IPS-NIHi11 (cell line): Measurements from ENCODE around the gene FAM117A.
A peak's percentile ranks its signal among the peaks of the same experiment; 100 is the strongest.

Experiments
- DNase-seq: peaks from one replicate; pipeline ENCODE4 v3.0.0; 2012; ENCODE audit warnings: mixed read lengths, low spot score

The FAM117A gene

DNA sequence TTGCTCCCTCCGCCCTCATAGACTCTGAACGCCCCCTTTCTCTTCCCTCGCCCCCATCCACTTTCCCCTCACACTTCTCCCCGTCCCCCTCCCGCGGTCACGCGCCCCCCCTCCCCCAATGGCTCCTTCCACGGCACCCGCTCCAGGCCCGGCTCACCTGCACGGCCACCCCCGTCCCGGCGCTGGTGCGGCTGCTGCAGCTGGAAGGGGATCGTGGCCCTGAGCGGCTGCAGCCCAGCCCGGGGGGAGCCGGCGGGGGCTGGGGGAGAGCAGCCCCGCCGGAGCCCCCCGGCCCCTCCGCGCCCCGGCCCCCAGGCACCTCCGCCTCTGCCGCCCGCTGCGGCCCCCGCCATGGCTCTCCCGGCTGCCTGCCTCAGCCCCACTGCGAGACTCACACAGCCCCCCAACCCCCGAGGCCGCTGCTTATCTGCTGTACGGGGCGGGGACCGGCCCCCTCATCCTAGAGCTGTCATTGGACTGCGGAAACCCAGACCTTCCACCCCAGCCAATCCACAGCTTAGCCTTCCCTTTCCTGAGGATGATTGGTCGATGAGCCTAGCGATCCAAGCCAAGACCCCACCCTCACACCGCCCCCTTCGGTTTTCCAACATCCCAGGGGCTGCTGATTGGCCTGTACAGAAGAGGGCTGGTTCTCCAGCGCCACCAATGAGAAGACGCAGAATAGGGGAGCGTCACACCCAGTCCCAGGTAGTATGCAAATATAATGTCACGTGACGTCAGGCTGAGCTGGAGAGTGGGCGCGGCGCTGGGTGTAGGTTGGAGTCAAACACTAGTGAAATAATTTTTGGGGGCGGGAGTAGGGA, at the start of gene FAM117A:
TSS of gene FAM117A (minus strand) at position 397 of the 824 bp plus-strand sequence. CDS start at position 353, 44 bp downstream.
- peak; percentile 100 for DNase-seq

DNA sequence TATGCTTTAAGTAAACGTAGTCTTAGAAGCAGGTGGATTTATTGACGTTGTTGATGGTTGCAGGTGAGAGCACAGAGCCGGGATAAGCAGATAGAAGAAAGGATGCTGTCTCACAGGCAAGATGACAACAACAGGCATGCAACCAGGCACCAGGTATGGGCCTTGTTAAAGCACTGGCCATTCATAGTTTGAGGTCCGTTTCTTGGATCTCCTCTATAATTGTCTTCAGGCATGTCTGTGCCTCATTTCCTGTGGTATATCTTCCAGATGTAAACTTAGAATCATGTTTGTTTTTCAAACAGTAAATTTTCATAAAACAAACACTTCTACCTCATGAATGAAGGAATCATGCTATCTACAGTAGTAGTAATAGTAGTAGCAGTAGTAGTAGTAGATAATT, 45.1 kb upstream of the FAM117A start:
- no peak for DNase-seq

- no peak for DNase-seq
These were observed 34.8 kb upstream of the FAM117A start for GRCh38 chr17:49798738-49799137.

DNA sequence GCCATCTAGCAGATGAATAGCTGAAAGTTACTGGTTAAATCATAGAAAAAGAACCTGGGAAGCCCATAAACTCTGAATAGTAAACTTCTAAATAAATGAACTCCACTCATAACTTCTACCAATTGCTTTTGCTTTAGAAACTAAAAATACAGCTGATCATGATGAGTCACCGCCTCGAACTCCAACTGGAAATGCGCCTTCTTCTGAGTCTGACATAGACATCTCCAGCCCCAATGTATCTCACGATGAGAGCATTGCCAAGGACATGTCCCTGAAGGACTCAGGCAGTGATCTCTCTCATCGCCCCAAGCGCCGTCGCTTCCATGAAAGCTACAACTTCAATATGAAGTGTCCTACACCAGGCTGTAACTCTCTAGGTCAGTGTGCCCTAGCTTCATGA, 34.3 kb upstream of the FAM117A start:
- no peak for DNase-seq

GRCh38 chr17:49795372-49795771, 31.4 kb upstream of the FAM117A start:
- no peak for DNase-seq

DNA sequence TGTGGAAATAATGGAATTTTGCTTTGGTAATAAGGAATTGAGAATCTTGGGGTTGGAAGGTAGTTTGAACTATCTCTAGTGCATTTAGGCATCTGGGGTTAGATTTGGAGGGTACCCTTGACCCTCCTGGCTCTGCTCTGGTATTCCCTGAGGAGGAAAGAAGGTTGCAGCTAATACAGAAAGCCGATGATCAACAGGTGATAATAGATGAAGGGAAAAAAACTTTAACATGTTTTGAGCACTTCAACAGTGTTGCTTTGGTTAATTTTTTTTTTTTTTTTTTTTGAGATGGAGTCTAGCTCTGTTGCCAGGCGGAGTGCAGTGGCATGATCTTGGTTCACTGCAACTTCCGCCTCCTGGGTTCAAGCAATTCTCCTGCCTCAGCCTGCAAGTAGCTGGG, 29.4 kb upstream of the FAM117A start:
- no peak for DNase-seq

DNA sequence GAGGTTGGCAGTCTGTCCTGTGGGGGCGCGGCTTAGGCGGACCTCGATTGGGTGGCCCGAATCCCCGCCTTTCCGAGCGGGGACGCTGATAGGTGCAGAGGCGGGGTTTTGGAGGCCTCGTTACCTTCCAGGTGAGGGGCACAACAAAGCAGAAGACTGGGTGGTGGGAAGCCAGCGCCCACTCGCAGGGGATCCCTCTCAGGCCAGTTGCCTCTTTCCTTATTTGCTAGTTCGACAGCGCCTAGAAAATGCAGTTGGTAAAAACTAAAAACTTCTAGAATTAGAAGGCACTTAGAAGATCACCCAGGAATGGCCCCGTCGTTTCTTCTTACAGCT, 25.3 kb upstream of the FAM117A start:
- peak; percentile 97 for DNase-seq

DNA sequence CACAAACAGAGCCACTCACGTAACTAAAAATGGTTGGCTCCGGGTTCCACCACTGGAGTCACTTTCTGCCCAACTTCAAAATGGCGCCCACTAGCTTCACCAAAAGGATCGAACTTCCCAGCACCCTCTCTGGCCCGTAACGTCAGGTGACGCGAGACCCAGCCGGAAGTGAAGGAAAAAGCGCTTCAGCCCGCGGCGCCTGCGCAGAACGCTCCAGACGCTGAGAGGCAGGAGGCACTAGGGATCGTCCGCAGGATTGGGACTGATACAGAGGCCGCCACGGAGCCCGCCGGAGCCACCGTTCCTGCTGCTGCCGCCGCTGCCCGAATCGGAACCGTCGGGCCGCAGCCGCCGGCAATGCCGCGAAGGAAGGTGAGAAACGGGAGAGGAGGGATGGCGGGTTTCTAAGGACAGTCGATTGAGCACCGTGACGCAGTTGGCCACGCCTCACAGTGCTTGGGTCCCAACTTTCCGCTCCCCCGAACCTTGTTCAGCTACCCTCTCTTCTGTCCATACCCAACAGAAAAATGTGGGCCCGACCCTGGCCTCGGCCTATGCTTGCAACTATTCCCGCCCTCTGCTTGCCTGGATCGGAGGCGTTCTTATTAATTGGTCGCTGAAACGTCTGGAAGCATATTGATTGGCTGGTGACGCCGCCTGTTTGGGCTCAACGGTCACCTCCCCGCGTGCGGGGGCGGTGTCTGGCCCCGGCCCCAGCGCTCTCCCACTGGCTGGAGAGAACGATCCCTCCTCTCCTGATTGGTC, 24.7 kb upstream of the FAM117A start, which contains the start of gene KAT7:
TSS of gene KAT7 (plus strand) at position 204 of the 765 bp plus-strand sequence. CDS start at position 358, 154 bp downstream.
- peak; percentile 78 for DNase-seq

GRCh38 chr17:49787884-49788477, 24.1 kb upstream of the FAM117A start:
- DNase-seq: no peak

DNA sequence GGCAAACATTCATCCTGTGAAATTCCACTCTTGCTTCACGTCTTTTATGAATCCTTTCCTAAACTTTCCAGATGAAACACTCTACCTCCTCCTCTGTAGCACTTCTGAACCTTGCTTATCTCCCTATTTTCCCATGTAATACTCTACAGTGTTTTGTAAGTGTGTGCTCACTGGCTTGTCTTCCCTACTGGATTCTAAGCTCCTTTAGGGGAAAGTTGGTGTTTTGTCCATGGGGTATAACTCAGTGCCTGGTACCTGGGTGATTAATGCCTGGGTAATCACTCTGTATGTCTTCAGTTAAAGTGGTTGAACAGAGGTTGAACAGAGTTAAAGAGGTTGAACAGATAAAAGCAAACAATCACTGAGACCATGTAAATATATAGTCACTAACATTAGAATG, 20.7 kb upstream of the FAM117A start:
- no peak for DNase-seq

- no peak for DNase-seq
These were observed 19.9 kb upstream of the FAM117A start for GRCh38 chr17:49783791-49784190.

DNA sequence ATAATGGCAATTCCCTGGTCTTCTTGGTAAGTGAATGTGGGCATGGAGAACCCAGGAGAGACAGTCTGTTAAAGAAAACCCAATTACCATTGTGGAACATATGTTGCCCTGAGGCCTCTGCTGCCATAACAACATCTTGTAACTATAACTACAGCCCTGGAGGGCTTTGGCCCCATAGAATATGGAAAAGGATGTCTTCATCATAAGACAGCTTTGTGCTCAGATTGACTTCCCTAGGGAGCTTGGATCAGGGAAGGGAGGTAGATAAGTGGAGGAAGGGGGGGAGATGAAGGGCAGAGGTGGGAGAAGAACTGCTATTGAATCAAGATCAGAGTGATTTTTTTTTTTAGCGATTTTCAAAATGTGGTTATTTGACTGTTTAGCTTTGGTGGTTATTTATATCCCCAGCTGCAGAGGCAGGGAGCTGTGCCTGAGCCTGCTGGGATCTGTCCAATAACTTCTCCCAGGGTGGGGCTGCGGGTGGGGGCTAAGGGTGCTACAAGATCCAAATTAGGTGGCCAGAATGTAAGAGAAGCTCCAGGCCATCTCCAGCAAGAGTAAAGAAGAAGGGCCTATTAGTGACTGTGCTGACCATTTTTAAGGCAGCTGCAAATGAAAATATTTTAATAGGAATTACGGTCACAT, 19.3 kb upstream of the FAM117A start:
- no peak for DNase-seq

- no peak for DNase-seq
These were observed 15.9 kb upstream of the FAM117A start for GRCh38 chr17:49779739-49780231.

DNA sequence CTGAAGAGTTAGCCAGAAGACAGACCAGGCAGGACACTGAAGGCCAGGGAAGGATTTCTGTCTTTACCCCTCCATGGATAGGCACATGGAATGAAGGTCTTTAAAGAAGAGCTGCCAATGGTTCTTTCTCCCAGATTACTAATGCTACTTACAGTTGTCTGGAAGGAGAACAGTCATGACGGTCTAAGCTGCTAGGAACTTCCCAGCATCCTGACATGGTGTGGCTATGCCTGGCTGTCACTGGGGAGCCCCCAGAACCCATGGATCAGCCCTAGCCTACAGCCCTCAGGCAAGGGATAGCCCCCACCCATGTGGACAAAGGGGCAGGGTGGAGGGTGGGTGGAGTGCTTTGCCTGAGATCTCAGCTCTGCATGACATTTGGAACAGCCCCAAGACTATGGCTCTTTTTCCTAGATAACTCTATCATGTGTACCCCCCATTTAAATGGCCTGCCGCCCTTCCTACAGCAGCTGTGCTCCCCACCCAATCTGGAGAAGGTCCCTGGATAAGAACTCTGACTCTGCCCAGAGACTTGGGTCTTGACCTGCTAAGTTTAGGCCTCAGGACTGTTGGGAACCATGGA, 15.3 kb upstream of the FAM117A start:
- DNase-seq: no peak

DNA sequence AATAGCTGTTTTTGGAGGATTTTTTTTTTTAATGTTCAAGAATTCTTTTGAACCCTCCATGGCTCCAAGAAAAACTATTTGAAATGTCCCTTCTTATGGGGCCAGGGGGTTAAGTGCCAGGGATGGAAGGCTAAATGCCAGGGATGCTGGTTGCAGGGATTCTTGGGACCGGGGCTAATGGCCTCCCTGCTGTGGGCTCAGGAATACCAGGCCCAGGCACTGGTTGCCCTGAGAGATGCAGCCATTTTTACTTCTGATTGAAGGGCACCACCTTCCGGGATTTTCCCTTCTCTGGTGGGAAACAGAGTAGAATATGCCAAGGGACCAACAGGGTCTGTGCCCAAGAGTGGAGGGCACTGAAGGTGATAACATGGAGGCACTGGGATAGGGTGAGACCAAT, 13.6 kb upstream of the FAM117A start:
- DNase-seq: no peak

DNA sequence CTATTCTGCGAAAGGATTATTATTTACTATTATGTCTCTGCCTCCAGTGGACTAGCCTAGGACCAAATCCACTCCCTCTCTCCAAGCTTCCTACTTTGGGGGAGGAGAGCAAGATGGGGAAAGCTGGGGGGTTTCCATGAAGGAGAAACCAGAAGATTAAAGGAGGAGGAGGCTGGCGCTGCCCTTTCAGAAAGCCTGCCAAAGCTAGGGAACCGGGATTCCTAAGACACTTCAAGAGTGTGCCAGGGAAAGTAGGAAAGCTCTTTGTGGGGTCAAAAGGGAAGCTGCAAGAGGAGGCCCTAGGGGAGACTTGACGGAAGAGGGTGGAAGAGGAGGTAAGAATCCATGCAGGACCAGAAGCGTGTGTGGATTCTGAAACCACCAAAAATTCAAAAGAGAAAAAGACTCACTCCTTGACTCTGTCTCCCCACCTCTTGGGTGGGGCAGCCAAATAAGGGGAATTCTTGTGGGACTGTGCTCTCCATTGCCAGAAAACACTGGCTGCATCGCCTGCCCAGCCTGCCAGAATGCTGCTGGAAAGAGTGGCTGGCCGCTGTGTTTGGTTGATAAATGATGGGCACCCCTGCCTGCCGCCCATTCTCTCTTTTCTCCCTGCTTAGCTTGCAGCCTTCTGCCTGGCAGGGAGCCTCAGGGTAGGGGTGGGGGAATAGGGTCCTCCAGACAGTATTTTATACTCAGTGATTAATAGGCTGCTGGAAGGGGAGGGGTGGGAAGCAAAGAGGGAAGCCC, 12.8 kb upstream of the FAM117A start:
- no peak for DNase-seq

DNA sequence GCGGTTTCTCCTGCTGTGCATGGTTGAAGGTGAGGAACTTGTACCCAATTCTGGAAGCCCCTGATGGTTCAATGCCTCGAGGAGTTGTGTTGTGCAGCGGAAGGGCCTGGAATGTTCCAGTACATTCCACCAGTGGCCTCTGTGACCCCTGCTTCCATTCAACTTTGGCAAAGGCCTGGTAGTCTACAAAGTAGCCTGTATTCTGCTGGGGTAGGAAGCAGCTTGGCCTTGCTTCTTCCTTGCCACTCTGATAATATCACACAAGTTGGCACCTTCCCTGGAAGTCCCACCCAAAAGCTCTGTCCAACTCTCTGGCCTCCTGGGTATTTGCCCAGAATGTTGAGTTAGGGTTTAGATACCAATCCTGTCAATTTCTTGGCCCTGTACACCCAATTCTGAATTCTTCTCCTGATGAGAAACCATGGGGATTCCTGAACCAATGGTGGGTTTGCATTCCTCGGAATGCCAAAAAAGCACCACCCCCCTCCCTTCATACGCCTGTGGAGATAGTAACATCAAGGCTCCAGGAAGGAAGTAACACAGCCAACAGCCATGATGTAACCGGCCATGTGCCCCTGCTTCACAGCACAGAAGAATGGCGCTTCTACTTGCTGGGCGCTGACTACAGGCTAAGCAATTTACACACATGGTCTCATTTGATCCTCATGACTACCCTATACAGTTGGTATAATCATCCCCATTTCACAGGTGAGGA, 11.8 kb upstream of the FAM117A start:
- DNase-seq: no peak

DNA sequence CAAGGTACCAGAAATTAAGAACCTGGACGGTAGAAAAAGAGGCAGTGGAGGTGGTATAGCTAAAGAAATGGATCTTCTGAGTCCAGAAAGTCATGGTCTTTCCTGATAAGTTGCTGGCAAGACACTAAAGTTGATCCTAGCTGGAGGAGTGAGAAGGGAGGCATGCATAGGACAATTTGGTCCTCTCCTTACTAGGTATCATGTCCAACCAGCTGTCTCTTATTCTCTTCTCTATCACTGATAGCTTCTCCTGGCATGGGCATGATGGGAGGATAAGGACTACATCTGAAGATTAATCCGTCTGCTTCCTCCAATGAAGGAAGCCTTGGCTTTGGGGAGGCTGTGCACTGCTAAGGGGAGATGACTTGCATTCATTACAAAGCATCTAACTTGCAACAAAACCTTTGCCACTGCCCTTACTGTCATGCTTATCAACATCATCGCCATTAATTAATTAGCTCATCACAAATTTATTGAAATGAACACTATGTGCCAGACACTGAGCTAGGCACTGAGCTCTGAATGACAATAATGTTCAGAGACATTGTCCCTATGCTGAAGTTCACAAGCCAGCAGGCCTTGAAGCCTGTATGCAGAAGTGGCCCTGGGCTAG, 3.1 kb upstream of the FAM117A start:
- no peak for DNase-seq

- DNase-seq: no peak
These were observed 739 bp upstream of the FAM117A start for GRCh38 chr17:49764559-49765180.
